Activated CD4-positive, alpha-beta T cell treated with anti-CD3 and anti-CD28 coated beads for 1 hour (primary cell): ENCODE results near the gene AKAP6.

ENCODE experiments used
- DNase-seq: peaks from one replicate; pipeline ENCODE4 v3.0.0-alpha.2; 2020

AKAP6 gene

DNA sequence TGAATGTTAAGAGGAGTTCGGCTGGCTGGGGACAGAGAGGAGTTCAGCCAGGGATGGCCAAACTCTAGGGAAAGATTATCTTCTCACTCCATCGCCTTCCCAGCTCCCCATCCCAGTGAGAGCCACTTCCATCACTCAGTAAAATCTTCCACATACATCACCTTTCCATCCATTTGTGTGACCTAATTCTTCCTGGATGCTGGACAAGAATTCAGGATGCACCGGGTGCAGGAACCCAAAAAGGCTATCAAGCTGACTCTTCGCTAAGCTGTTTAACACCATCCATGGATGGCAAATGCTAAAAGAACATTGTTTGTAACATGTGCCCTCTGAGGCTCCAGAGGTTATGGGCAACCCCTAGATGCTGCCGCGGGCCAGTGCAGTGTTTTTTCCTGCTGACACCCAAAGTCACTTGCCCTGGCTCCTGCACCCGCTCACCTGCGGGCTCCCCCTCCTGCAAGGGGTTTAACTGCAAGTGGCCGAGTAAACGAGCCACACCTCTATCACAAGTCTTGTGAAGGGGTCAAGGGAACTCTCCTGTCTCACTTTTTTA lies 393.6 kb downstream of the AKAP6 start:
- no peak for DNase-seq

DNA sequence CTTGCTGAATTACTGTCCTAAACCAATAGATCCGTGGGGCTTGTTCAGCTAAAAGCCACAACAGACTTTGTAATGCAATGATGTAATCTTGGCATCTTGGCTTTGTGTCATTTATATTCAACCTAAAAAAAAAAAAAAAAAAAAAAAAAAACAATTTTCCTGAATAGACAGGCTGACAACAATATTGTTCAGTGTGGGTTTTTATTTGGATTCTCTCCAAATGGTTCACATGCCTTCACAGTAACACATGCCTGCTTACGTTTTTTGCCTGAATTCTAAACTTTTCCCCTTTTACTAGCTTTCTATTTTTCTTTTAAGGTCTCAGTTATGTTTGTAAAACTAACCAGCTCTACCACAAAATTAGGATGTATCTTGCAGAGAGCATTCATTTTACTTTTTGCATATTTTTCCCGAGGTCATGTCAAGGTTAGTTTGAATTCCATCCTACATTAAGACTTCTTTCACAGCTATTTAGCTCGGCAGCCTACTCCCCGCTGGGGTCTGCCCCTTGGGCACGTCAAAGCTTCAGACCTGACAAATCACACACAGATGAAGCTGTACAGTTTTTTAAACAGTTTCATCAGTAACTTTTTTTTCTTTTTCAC lies 395.9 kb downstream of the AKAP6 start:
- DNase-seq = no peak

DNA sequence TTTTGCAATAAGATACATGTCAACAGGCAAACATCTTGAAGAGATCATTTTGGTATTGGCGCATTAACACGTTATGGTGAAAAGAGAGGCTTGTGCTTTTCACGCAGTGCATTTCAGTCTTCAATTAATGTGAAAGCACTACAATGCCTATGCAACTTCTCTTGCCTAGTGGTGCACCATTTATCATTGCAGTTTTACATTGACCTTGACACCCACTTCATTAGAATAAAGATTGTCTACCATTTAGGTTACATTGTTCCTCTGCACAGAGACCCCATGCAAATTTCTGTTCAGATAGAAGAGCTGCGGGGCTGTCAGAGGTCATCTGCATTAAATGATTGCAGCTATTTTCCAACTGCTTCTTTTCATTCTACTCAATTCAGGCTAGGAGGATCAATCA lies 397.4 kb downstream of the AKAP6 start:
- no peak for DNase-seq

DNA sequence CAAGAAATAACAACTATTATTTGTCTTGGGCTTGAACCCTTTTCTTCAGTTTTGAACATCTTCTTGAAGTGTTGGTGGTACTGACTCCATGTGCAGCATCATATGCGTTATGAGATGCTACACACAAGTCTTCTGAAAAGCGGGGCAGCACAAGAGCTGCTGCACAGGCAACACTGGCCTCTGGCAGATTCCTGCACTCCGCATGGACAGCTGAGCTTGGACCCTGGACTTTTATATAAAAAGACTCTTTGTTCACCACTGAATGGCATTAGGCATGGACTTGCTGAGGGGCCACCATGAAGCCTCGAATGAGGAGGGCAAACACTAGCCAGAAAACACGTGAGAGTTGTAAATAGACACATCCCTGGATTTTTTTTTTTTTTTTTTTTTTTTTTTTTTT lies 398.7 kb downstream of the AKAP6 start:
- no peak for DNase-seq

DNA sequence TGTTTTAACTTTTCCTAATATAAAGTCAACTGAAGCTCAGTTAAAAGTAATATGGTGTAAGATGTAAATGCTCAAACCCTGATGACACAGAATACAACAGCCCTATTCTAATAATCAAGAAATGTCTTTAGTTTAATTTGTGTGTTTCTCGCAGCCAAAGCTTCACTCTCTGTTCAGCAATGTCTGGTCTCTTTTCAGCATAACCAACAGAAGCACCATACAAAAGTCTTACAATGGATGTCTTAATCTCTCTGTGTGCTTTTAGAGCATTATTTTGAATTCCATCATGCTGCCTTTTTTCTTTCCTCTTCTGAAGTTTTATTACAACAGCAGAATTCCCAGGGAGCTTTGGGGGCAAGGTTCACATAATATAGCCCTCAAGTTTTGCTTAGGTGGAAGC lies 399.4 kb downstream of the AKAP6 start:
- DNase-seq = no peak

GRCh38 chr14:32728976-32729375 lies 399.9 kb downstream of the AKAP6 start:
- DNase-seq = no peak

GRCh38 chr14:32731249-32731648 lies 402.2 kb downstream of the AKAP6 start:
- no peak for DNase-seq

DNA sequence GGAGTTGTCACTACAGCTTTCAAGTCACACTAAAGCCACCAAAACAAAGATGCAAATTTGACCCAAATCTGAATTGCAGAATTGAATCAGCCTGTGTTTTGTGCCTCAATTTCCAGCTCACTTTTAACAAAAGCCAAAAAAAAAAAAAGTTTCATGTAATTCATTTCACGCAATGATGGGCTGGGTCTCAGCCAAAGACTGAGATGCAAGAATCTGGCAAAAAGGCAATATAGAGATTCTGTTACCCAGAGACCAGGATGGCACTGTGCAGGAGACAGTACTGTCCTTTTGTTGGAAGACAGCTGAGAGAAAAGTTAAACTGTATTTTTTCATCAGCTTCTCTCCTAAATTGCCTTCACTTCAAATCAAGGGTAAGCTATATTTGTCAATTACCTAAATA lies 403.9 kb downstream of the AKAP6 start:
- DNase-seq = no peak

GRCh38 chr14:32734261-32734660 lies 405.2 kb downstream of the AKAP6 start:
- no peak for DNase-seq

- no peak for DNase-seq
Measured at GRCh38 chr14:32737621-32738020, 408.5 kb downstream of the AKAP6 start.

GRCh38 chr14:32738206-32738871 lies 409.2 kb downstream of the AKAP6 start:
- DNase-seq = no peak

- DNase-seq = no peak
Measured at GRCh38 chr14:32744811-32745445, 415.8 kb downstream of the AKAP6 start.

DNA sequence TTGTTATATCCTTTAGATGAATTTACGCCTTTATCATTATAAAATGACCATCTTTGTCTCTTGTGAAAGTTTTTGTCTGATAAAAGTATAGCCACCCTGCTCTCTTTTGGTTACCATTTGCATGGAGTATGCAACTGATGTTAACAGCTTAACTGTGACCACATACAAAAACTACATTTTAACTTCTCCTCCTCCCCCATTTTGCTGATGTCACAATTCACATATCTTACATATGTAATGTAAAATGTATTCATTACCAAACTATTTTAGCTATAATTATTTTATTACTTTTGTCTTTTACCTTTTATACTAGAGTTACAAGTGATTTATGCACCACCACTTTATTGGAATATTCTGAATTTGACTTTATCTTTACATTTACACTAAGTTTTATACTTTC lies 425.1 kb downstream of the AKAP6 start:
- DNase-seq = no peak

- no peak for DNase-seq
Measured at GRCh38 chr14:32756173-32756572, 427.1 kb downstream of the AKAP6 start.

GRCh38 chr14:32756775-32757174 lies 427.7 kb downstream of the AKAP6 start:
- DNase-seq = no peak

DNA sequence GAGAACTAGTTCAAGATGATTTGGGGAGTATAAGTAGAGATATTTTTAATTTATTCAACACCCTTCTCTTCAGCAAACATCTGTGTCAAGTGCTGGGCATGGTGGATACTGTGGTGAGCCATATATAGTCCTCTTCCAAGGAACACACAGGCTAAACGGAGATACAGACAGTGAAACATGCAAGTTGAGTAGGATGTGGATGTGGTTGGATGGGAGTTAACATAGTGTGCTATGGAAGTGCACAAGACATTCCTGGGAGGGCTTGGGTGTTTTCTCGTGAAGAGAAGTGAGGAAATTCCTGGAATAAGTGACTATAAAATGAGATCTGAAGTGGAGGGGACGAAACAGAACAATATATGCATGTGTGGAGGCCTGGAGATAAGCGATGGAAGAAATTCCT lies 428.5 kb downstream of the AKAP6 start:
- DNase-seq = no peak

GRCh38 chr14:32761381-32761968 lies 432.4 kb downstream of the AKAP6 start:
- no peak for DNase-seq

DNA sequence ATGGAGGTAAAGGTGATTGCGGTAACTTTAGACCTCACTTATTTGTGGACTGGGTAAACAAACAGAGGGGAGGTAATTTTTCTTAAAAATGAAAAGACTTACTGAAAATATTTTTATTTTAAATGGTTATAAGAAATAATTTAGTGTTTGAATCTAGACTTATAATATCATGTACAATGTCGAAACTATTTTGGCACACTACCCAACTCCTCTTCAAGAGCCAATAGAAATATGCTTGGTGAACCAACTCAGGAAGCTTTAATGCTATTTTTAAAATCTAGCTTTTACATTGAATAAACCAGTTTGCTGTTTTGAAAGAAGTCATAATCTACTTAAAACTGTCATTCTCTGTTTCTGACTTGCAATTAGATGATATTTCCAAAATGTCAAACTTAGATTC lies 433.8 kb downstream of the AKAP6 start:
- DNase-seq = no peak

- no peak for DNase-seq
Measured at GRCh38 chr14:32763673-32764072, 434.6 kb downstream of the AKAP6 start.

DNA sequence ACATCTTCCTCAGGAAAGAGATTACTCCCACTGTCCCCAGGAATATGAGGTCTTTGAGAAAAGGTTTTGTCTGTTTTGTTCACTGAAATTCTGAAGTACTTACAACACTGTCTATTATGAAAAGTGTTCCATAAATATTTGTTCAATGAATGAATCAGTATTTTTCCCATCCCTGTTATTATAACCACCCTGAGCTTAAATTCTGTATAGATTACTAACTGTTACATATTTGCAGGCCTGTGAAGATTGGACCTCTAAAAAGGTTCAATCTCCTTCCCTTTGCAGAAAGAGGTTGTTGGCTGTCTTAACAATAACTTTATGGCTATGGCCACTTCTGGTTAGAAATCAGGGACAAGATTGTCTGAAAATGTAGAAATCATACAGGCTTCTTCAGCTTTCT lies 435.0 kb downstream of the AKAP6 start:
- no peak for DNase-seq

DNA sequence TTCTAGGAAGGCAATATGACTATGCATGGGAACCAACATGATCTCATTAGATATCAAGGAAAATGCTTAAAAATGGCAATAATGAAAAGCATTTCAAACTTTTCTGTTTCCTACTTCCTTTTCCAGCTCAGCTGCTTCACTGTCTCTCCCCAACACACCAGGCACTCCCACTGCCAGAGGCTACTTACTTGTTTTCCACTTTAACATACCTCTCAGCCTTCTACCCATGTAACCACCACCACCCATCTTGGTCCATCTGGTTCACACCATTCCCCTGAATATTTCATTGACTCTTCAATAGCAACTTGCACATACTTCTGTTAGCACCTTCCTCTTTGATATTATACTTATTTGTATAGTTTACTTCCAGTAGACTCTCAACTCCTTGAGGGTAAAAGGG lies 441.3 kb downstream of the AKAP6 start:
- DNase-seq = no peak

DNA sequence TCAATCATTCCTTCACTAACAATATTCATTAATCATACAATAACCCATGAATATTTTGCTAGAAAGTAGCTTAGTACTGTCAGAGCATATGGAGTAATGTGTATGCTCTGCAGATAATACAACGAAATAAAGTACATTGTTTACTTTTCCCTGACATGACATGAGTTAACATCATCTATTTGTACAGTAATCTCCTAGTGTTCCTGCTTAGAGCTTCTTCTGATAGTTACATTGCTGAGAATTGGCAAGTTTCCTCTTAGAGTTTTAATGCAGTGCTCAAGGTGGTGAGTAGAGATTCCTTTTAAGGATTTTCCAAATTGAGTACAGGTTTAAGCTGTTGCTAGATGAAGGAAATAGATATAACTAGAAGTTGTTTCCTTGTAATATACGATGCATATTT lies 445.1 kb downstream of the AKAP6 start:
- no peak for DNase-seq

- no peak for DNase-seq
Measured at GRCh38 chr14:32779840-32780239, 450.7 kb downstream of the AKAP6 start.

- no peak for DNase-seq
Measured at GRCh38 chr14:32784405-32784804, 455.3 kb downstream of the AKAP6 start.
